ENCODE data around the gene TMOD3.

DNA sequence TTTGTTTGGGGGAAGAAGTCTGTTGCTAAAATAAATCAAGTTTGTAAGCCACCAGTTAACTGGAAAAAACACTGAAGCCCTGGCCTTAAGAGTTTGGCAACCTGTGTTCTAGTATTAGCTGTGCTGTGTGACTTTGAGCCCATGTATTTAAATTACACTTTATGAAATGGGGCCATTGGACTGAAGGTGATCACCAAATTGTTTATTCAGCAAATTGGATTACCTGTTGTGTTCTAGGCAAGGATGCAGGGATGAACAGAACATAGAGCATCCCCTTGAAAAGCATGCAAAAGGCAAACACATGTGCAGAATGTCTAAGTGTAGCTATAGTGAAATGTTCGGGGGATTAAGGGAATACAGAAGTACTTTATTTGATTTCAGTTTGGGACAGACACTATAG is 54.6 kb downstream of the TMOD3 start:
- TF ChIP-seq, protein P1, sequence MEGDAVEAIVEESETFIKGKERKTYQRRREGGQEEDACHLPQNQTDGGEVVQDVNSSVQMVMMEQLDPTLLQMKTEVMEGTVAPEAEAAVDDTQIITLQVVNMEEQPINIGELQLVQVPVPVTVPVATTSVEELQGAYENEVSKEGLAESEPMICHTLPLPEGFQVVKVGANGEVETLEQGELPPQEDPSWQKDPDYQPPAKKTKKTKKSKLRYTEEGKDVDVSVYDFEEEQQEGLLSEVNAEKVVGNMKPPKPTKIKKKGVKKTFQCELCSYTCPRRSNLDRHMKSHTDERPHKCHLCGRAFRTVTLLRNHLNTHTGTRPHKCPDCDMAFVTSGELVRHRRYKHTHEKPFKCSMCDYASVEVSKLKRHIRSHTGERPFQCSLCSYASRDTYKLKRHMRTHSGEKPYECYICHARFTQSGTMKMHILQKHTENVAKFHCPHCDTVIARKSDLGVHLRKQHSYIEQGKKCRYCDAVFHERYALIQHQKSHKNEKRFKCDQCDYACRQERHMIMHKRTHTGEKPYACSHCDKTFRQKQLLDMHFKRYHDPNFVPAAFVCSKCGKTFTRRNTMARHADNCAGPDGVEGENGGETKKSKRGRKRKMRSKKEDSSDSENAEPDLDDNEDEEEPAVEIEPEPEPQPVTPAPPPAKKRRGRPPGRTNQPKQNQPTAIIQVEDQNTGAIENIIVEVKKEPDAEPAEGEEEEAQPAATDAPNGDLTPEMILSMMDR (IDR thresholded peaks at IDR 0.05): no peak
- no peak for TF ChIP-seq POLR2A (IDR thresholded peaks at IDR 0.05)

All from esophagus squamous epithelium (tissue), 4 donors.